ENCODE data around the gene PUM2.
"Not testable (repeated sequence)": the region's sequence is repeated elsewhere in the genome, so short reads cannot be mapped to it uniquely, and the experiment has no call there.

The PUM2 gene

DNA sequence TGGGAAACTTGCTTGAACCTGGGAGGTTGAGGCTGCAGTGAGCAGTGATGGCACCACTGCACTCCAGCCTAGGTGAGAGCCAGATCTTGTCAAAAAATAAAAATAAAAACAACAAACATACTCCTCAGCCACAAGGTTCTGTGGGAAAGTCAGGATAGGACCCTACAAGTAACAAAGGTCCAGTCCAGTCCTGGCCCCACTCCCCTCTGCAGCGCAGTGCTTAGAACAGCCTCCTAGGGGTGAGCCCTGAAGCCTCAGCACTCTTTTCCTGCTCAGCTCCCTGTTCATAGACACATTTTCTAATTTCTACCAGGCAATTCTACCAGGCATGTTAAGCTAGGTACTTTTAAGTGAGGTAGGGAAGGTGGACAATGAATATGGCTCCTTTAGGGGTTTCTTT is 103.6 kb downstream of the PUM2 start:
- H3K27ac ChIP-seq (ENCODE audit: low read depth, low read length), result no peak overlapping the region
- no peaks in the 10 kb centered on the region for H3K4me1 ChIP-seq (ENCODE audit: control insufficient read depth, insufficient read depth, low read length)
- peaks cover 6% of the 10 kb centered on the region for H3K36me3 ChIP-seq (ENCODE audit: control insufficient read depth, insufficient read depth, low read length)
- H3K4me3 ChIP-seq (ENCODE audit: low read length), result no peak overlapping the region
- no peaks in the 10 kb centered on the region for H3K27me3 ChIP-seq (ENCODE audit: control insufficient read depth, insufficient read depth, low read length)
- H3K9ac ChIP-seq (ENCODE audit: low read length), result no peak overlapping the region

DNA sequence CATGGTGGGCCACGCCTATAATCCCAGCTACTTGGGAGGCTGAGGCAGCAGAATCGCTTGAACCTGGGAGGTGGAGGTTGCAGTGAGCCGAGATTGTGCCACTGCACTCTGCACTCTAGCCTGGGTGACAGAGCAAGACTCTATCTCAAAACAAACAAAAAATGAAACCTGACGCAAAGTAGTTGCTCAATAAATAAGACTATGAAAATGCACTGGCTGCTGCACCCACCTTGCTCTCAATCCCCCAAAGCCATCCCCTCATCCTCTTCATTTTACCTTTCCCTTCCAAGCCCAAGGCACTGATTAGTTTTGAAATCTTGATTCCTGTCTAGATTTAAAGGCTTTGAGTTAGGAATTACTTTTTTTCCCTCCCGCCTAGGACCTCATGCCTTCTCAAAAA is 107.0 kb downstream of the PUM2 start:
- H3K4me1 ChIP-seq (ENCODE audit: control insufficient read depth, insufficient read depth, low read length); H3K27ac ChIP-seq (ENCODE audit: low read depth, low read length); H3K4me3 ChIP-seq (ENCODE audit: low read length); H3K9ac ChIP-seq (ENCODE audit: low read length); H3K36me3 ChIP-seq (ENCODE audit: control insufficient read depth, insufficient read depth, low read length); H3K27me3 ChIP-seq (ENCODE audit: control insufficient read depth, insufficient read depth, low read length): not testable (repeated sequence)

DNA sequence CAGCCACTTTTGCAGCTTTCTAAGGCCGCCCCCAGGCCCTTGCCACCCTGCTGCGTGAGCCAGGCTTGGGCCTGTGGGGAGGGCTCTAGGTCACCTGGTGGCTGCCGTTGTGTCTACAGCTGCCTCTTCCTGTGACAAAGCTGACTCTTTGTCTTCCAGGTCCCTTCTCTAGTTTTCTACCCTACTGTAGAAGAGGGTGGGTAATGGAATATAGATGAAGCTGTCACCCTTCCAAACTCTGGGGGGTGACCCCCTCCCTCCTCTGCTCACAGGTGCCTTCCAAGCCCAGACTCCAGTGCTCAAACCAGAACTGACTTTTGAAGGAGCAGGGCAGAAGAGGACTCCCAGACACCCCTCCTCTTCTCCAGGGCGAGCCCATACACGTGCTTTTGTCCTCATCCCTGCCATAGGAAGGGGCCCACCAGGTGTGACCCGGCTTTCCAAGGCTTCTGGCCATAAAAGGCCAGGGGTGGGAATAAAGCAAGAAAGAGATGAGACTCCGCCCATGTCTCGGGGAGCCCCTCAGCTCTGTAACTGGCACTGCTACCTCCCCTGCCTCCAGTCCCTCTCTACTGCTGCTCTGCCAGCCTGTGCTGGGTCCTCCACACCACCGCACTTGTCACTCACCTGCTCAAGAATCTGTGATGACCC is 107.8 kb downstream of the PUM2 start:
- no peaks in the 10 kb centered on the region for H3K27me3 ChIP-seq (ENCODE audit: control insufficient read depth, insufficient read depth, low read length)
- H3K36me3 ChIP-seq (ENCODE audit: control insufficient read depth, insufficient read depth, low read length), result peaks cover 3% of the 10 kb centered on the region
- H3K4me1 ChIP-seq (ENCODE audit: control insufficient read depth, insufficient read depth, low read length), result no peaks in the 10 kb centered on the region
- no peak overlapping the region for H3K27ac ChIP-seq (ENCODE audit: low read depth, low read length)
- no peak overlapping the region for H3K9ac ChIP-seq (ENCODE audit: low read length)
- no peak overlapping the region for H3K4me3 ChIP-seq (ENCODE audit: low read length)

DNA sequence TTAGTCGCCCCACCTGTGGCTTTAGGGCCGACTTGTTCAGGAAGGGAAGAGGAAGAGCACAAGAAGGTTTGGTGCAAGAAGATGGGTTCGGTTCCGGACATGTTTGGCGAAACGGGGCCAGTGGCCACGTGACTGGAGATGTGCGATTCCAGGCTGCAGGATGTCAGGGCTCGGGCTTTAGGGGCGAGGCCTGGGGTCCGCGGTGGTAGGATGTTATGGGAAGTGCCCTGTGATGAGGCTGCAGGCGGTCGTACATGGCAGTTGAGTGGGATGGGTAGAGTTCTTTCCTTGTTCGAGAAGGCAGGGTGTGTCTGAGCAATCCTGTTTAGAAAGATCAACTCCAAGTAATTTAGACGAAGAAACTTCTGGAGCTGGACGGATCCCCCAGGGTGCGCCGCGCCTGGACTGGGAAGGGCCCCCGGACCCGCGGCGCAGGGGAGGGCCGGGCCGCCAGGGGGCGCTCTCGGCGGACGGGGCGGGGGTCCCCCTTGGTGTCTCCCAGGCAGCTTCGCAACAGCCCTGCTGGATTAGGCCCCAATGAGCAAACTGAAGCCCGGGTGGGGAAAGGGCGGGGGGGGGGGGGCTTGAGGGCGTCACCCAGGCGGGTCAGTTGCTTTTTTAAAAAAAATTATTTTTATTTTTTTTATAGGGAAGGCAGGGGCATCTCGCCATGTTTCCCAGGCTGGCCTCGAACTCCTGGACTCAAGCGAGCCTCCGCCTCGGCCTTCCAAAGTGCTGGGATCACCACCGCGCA is 108.5 kb downstream of the PUM2 start:
- Histone ChIP-seq H3K27me3 (ENCODE audit: control insufficient read depth, insufficient read depth, low read length) (no peaks in the 10 kb centered on the region), H3K27ac (ENCODE audit: low read depth, low read length) (no peak overlapping the region), H3K4me3 (ENCODE audit: low read length) (peak overlapping the region; percentile 8), H3K36me3 (ENCODE audit: control insufficient read depth, insufficient read depth, low read length) (peaks cover 3% of the 10 kb centered on the region), H3K9ac (ENCODE audit: low read length) (no peak overlapping the region), H3K4me1 (ENCODE audit: control insufficient read depth, insufficient read depth, low read length) (no peaks in the 10 kb centered on the region)

DNA sequence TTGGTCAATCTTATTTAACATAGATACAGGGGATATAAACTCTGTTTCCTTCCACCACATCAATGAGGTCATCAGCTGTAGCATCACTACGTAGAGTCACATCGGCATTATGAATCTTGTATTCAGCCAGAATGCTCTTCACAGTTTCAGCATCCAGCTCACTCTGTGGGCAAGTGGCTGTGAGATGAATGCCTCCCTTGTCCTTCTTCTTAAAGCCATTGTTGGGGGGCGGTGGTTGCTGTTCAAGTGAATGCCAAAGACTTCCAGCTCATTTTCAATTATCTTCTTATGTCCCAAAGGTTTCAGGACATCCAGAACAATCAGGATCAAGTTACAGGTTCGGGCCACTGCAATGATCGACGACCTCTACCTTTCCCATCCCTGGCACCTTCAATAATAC is 110.4 kb downstream of the PUM2 start:
- H3K4me3 ChIP-seq (ENCODE audit: low read length); H3K27me3 ChIP-seq (ENCODE audit: control insufficient read depth, insufficient read depth, low read length); H3K36me3 ChIP-seq (ENCODE audit: control insufficient read depth, insufficient read depth, low read length); H3K9ac ChIP-seq (ENCODE audit: low read length); H3K4me1 ChIP-seq (ENCODE audit: control insufficient read depth, insufficient read depth, low read length); H3K27ac ChIP-seq (ENCODE audit: low read depth, low read length): not testable (repeated sequence)

DNA sequence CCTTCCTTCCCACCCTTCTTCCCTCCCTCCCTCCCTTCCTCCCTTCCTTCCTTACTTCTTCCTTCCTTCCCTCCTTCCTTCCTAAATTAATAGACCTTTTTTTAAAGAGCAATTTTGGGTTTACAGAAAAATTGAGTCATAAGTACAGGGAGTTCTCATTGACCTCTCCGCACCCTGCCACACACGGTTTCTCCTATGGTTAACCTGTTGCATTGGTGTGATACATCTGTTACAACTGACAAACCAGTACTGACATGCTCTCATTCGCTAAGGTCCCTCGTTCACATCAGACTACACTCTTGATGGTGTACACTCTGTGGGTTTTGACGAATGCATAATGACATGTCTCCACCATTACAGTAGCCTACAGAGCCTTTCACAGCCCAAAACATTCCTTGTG is 114.1 kb downstream of the PUM2 start:
- no peaks in the 10 kb centered on the region for H3K36me3 ChIP-seq (ENCODE audit: control insufficient read depth, insufficient read depth, low read length)
- H3K9ac ChIP-seq (ENCODE audit: low read length), result no peak overlapping the region
- H3K27ac ChIP-seq (ENCODE audit: low read depth, low read length), result no peak overlapping the region
- H3K4me3 ChIP-seq (ENCODE audit: low read length), result no peak overlapping the region
- peaks cover 2% of the 10 kb centered on the region for H3K27me3 ChIP-seq (ENCODE audit: control insufficient read depth, insufficient read depth, low read length)
- H3K4me1 ChIP-seq (ENCODE audit: control insufficient read depth, insufficient read depth, low read length), result no peaks in the 10 kb centered on the region

DNA sequence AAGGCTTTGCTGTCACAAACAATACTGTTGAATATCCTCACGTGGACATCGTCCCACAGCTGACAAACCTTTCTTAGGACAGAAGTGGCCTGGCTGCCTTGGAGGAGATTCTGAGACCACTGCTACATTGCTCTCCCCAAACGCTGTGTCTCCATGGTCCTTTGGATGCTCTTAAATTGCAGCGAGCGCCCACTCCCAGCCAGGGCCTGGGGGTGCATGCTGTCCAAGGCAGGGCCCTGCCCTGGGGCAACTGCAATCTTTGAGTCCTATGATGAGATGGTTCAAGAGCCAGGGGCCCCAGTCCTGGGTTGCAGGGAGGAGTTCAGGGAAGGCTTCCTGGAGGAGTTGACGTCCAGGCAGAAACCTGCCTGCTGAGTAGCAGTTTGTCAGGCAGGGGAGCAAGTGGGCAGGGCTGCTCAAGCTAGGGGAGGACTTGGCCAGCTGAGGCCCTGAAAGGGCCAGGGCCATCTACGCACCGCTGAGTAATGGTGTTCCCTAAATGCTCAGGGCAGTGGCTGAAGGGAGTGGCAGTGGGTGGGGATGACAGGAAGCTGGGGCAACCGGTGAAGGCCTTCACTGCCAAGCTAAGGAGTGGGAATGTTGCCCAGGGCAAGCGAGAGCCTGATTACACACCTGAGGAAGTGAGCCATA is 114.9 kb downstream of the PUM2 start:
- Histone ChIP-seq H3K4me3 (ENCODE audit: low read length) (no peak overlapping the region), H3K27me3 (ENCODE audit: control insufficient read depth, insufficient read depth, low read length) (peaks cover 2% of the 10 kb centered on the region), H3K4me1 (ENCODE audit: control insufficient read depth, insufficient read depth, low read length) (no peaks in the 10 kb centered on the region), H3K9ac (ENCODE audit: low read length) (no peak overlapping the region), H3K27ac (ENCODE audit: low read depth, low read length) (no peak overlapping the region), H3K36me3 (ENCODE audit: control insufficient read depth, insufficient read depth, low read length) (no peaks in the 10 kb centered on the region)

DNA sequence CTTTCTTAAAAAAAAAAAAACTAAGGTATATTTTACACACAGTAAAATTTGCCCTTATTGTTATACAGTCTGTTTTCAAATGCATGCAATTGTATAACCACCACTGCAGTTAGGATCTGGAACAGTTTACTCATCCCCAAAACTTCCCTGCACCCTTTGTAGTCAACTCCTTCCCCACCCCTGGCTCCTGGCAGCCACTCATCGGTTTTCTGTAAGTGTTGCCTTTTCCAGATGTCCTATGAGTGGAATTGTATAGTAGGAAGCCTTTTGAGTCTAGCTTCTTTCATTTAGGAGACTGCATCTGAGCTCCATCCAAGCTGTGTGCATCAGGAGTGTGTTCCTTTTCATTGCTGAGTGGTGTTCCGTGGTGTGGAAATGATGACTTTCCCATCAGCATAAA is 116.0 kb downstream of the PUM2 start:
- not testable (repeated sequence) for H3K36me3 ChIP-seq (ENCODE audit: control insufficient read depth, insufficient read depth, low read length); H3K9ac ChIP-seq (ENCODE audit: low read length); H3K4me3 ChIP-seq (ENCODE audit: low read length); H3K27me3 ChIP-seq (ENCODE audit: control insufficient read depth, insufficient read depth, low read length); H3K4me1 ChIP-seq (ENCODE audit: control insufficient read depth, insufficient read depth, low read length); H3K27ac ChIP-seq (ENCODE audit: low read depth, low read length)

DNA sequence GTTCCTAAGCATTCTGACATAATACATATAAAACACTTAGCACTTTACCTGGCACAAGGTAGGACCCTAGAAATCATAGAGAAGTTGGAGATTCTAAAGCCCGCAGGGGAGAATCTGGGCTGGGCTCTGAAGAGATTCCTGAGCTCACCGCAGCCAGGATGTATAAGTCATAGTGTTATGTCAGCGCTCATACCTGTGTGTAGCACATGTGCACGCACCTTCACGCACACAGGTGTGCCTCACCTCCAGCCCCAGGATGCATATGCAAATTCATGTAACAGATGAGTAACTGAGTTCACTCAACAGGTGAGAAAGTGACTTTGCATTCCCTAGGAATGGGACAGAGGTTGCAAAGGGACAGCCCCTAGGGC is 117.8 kb downstream of the PUM2 start:
- no peak overlapping the region for H3K9ac ChIP-seq (ENCODE audit: low read length)
- H3K4me1 ChIP-seq (ENCODE audit: control insufficient read depth, insufficient read depth, low read length), result no peaks in the 10 kb centered on the region
- H3K4me3 ChIP-seq (ENCODE audit: low read length), result no peak overlapping the region
- no peaks in the 10 kb centered on the region for H3K36me3 ChIP-seq (ENCODE audit: control insufficient read depth, insufficient read depth, low read length)
- peaks cover 2% of the 10 kb centered on the region for H3K27me3 ChIP-seq (ENCODE audit: control insufficient read depth, insufficient read depth, low read length)
- no peak overlapping the region for H3K27ac ChIP-seq (ENCODE audit: low read depth, low read length)

DNA sequence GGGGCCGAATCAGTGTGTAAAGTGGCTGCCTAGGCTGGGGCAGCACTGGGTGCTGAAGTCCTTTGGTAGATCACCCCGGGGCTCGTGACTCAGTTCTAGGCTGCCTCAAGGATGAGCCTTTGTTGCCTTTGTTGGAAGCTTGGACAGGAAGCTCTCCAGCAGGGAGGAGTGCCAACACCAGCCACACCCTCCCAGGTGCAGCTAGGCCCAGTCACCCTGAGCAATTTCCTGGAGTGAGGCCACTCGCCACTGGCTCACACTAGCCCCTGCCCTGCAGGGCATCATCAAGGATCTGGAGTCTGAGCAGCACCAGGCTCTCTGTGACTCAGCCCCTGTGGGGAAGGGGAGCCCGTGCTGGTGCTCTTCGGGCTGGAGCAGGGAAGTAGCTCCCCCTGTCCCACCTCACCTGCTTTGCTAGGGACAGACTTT is 119.0 kb downstream of the PUM2 start:
- H3K4me3 ChIP-seq (ENCODE audit: low read length), result no peak overlapping the region
- H3K27me3 ChIP-seq (ENCODE audit: control insufficient read depth, insufficient read depth, low read length), result peaks cover 1% of the 10 kb centered on the region
- H3K9ac ChIP-seq (ENCODE audit: low read length), result no peak overlapping the region
- H3K27ac ChIP-seq (ENCODE audit: low read depth, low read length), result no peak overlapping the region
- H3K36me3 ChIP-seq (ENCODE audit: control insufficient read depth, insufficient read depth, low read length), result no peaks in the 10 kb centered on the region
- H3K4me1 ChIP-seq (ENCODE audit: control insufficient read depth, insufficient read depth, low read length), result no peaks in the 10 kb centered on the region

DNA sequence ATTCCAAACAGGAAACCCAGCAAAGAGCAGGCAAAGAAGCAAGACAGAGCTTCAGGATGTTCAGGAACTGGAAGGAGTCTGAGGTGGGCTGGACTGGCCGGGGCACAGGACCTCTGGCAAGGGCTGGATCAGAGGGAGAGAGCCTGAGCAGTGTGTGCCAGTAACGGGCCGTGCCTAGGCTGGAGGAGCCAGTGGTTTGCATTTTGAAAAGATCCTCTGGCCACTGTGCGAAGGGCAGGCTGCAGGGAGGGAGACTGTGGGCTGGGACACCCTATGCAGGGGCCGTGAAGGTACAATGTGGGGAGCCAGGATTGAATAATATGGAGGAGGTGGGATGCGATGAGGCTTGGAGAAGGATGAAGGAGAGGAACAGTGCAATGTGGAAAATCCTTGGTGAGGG is 119.5 kb downstream of the PUM2 start:
- Histone ChIP-seq H3K4me1 (ENCODE audit: control insufficient read depth, insufficient read depth, low read length) (no peaks in the 10 kb centered on the region), H3K27ac (ENCODE audit: low read depth, low read length) (no peak overlapping the region), H3K9ac (ENCODE audit: low read length) (no peak overlapping the region), H3K27me3 (ENCODE audit: control insufficient read depth, insufficient read depth, low read length) (peaks cover 2% of the 10 kb centered on the region), H3K4me3 (ENCODE audit: low read length) (no peak overlapping the region), H3K36me3 (ENCODE audit: control insufficient read depth, insufficient read depth, low read length) (no peaks in the 10 kb centered on the region)

DNA sequence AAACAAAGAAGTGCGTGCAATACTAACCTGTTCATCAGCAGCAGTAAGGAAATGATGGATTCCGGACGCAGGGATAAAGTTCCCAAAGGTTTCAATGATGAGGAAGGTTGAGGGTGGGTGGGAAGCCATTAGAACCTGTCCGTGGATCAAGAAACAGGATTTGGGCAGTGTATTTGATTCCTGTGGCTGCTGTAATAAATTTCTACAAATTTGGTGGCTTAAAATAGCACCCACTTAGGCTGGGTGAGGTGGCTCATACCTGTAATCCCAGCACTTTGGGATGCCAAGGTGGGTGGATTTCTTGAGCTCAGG is 120.6 kb downstream of the PUM2 start:
- H3K27me3 ChIP-seq (ENCODE audit: control insufficient read depth, insufficient read depth, low read length), result peaks cover 4% of the 10 kb centered on the region
- H3K4me1 ChIP-seq (ENCODE audit: control insufficient read depth, insufficient read depth, low read length), result no peaks in the 10 kb centered on the region
- H3K36me3 ChIP-seq (ENCODE audit: control insufficient read depth, insufficient read depth, low read length), result no peaks in the 10 kb centered on the region
- H3K4me3 ChIP-seq (ENCODE audit: low read length), result no peak overlapping the region
- H3K27ac ChIP-seq (ENCODE audit: low read depth, low read length), result no peak overlapping the region
- no peak overlapping the region for H3K9ac ChIP-seq (ENCODE audit: low read length)

Measured in rectal smooth muscle tissue (tissue), 1 donor.